HG03432 (cell line): ENCODE data around the gene BICRAL.
"Not testable (repeated sequence)": the region's sequence is repeated elsewhere in the genome, so short reads cannot be mapped to it uniquely, and the experiment has no call there.

Source experiments
- ATAC-seq: cut with Tn5 transposase; IDR thresholded peaks from one replicate; pipeline ENCODE4 v1.9.1; 2021; ENCODE audit warnings: mild to moderate bottlenecking, moderate library complexity; ENCODE audit not compliant: unreplicated experiment

BICRAL gene

DNA sequence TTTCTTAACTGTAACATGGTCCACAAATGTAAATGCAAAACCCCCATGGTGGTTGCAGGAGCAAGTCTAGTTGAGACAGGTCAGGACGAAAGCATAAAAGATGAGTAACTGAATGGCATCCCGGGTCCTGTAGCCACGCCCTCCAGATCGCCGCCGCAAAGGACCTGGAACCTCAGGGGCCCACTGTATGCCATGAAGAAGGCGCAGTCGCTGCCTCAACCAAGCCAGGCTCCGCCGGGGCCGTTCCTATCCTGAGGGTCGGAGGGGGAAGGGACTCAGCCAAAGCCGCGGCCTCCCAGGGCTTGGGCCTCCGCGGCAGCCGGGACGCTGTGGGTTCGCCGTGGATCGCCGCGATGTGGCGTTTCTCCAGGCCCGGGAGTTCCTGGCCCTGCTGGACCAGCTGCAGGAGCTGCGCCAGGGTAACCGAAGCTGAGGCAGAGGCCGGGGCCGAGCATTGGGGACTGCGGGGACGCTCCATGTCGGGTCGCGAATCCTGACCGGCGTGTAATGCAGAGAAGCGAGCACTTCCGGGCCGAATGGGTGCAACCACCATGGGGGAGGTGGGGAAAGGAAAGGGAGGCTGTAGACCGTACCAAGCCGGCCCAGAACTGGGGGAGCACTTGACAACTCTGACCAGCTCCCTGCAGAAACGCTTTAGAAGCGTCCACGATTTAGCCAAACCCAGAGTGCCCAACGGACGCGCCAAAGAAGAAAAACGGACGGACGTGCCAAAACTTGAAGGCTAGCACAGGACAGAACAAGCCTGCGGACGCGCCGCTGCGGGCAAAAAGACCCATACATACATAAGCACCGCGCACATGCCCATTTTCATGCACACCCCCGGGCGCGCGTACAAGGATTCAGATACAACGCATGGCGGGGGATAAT lies 108.7 kb downstream of the BICRAL start:
- peak; percentile 87 for ATAC-seq

DNA sequence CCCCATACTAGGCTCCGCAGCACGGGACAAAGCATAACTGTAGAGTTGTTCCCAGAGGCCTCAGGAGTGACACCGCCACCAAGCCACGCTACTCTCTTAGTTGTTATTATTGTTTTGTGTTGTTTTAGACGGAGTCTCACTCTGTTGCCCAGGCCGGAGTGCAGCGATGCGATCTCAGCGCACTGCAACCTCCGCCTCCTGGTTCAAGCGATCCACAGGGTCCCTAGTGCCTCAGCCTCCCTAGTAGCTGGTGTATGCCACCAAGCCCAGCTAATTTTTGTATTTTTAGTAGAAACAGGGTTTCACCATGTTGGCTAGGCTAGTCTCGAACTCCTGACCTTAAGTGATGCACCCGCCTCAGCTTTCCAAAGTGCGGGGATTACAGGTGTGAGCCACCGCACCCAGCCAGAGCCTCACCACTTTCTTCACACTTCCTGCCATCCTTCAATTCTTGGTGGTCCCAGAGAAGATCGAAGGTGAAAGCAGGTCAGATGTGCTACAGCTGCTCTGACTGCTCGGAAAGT lies 109.4 kb downstream of the BICRAL start:
- ATAC-seq: no peak

DNA sequence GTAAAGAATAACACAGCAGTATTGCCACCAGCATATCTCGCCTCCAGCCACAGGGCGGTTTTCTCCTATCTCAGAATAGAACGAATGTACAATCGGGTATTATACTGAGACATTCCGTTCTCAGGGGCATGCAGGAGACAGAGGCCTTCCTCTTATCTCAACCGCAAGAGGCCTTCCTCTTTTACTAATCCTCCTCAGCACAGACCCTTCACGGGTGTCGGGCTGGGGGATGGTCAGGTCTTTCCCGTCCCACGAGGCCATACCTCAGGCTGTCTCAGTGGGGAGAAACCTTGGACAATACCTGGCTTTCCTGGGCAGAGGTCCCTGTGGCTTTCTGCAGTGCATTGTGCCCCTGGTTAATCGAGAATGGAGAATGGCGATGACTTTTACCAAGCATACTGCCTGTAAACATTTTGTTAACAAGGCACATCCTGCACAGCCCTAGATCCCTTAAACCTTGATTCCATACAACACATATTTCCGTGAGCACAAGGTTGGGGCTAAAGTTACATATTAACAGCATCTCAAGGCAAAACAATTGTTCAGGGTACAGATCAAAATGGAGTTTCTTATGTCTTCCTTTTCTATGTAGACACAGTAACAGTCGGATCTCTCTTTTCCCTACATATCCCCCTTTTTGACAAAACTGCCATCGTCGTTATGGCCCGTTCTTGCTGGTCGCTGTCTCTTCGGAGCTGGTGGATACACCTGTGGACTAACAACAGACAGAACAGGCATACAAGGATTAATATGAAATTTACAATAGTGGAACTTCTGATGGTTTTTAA lies 112.4 kb downstream of the BICRAL start:
- not testable (repeated sequence) for ATAC-seq

DNA sequence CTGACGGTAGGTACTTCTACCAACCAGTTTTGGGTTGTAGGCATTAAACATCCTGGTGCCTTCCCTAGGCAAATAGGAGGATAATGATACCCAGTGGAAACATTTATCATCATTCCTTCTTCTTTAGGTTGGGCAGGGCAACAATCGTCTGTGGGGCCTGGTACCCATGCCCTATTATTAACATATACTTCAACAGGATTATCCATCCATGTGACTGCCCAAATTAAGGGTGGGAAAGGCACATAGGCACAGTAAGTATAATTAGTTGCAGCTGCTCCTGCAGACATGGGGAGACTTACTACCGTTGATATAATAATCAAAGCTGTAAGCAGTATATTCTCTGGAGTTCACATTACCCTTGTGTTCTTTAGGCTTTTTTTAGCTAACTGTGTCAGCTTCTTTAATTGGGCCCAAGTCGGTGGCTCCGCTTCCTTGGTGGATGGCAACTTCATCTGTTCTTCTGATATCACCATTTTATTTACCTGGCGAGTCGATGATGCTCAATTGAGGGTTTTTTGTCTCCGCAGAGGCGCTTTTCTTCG lies 114.4 kb downstream of the BICRAL start:
- ATAC-seq: no peak

DNA sequence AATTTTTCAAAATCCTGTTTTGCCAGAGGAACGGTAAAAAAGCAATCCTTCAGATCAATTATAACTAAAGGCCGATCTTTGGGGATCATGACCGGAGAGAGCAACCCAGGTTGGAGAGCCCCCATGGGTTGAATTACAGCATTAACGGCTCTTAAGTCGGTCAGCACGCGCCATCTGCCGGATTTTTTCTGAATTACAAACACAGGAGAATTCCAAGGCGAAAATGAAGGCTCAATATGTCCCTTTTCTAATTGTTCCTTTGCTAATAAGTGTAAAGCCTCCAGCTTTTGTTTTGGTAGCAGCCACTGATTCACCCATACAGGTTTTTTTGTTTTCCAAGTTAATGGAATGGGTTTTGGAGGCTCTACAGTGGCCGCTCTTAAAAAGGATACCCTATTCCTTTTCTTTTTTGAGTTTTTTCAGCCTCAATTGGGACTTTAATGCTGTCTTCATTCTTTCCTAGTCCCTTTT lies 117.1 kb downstream of the BICRAL start:
- no peak for ATAC-seq

DNA sequence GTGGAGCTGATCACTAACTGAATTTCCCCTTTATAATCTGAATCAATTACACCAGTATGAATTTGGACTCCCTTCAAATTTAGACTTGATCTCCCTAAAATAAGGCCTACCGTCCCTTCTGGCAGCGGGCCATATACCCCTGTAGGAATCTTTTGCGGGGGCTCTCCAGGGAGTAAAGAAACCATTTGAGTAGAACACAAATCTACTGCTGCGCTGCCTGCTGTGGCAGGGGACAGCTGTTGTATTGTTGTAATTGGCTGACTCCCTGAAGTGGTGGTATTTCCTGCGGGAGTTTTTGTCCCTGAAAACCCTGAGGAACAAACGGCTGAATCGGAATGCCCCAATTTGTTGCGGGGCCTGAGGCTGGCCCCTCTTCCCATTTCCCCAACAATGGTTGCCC lies 118.0 kb downstream of the BICRAL start:
- ATAC-seq: no peak

DNA sequence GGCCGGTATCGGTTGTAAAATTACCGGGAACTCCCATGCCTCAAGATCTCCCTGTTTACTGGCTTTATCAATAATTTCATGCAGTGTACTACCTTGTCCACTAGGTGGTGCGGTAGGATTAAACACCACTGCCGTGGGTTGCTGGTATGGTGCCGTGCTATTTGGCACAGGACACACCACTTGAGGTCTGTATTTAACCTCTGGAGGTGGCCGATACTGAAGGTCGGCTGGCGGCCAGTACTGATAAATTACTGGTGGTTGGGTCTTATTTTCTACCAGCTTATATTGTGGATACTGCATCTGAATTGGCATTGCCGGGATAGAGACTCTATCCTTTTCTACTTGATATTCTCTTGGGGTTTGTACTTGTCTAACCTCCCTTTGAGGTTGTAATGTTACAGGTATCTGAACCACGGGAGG lies 119.7 kb downstream of the BICRAL start:
- peak; percentile 63 for ATAC-seq

DNA sequence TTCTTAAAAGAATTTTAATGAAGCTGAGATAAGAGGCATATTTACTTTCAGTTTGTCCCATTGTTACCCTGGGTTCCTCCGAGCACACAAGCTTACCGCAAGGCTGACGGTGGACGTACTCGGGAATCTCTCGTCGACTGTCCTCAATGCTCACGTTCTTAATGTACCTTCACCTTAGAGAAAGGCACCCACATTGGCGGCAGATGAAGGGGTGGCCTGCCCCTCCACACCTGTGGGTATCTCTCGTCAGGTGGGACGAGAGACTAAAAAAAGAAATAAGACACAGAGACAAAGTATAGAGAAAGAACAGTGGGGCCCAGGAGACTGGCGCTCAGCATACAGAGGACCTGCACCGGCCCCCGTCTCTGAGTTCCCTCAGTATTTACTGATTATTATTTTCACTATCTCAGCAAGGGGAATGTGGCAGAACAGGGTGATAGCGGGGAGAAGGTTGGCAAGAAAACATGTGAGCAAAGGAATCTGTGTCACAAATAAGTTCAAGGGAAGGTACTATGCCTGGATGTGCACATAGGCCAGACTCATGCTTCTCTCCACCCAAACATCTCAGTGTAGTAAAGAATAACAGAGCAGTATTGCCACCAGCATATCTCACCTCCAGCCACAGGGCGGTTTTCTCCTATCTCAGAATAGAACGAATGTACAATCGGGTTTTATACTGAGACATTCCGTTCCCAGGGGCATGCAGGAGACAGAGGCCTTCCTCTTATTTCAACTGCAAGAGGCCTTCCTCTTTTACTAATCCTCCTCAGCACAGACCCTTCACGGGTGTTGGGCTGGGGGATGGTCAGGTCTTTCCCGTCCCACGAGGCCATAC lies 120.8 kb downstream of the BICRAL start:
- not testable (repeated sequence) for ATAC-seq

DNA sequence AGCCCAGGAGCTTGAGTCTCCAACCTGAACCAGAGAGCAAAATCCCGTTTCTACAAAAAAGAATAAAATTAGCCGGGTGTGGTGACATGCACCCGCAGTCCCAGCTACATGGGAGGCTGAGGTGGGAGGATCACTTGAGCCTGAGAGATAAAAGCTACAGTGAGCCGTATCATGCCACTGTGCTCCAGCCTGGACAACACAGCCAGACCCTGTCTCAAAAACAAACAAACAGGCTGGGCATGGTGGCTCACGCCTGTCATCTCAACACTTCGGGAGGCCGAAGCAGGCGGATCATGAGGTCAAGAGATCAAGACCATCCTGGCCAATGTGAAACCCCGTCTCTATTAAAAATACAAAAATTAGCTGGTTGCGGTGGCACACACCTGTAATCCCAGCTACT lies 122.6 kb downstream of the BICRAL start:
- no peak for ATAC-seq

DNA sequence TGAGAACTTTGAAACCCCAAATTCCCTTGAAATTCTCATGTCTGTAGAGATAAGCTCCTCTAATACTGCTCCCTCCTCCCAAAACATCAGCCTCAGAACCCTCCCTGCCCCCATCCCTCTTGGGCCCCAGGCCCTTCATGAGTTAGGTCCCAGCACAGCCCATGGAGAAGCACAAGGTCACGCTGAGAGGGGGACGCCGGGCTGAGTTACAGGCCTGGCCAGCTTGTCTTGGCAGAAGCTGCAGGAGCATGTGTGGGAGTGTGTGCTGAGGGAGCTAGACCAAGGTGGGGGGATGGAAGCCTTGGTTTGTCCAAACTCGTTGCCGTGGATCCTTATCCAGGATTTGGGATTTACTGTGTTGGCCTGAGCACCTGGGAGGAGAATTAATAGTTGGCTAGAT lies 125.5 kb downstream of the BICRAL start:
- ATAC-seq: no peak

DNA sequence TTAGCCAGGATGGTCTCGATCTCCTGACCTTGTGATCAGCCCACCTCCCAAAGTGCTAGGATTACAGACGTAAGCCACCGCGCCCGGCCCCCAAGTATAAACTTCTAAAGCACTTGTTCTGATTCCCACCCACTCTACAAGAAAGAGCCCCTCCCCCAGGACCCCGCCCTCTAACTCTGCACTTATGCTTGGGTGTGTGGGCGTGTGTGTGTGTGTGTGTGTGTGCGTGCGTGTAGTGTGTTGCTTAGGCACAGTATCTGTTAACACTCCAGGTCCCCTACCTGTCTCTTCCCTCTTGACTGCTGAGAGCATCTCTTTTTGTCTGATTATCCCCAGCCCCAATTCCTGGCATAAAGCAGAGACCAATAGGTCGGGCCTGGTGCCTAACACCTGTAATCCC lies 128.0 kb downstream of the BICRAL start:
- ATAC-seq: no peak

DNA sequence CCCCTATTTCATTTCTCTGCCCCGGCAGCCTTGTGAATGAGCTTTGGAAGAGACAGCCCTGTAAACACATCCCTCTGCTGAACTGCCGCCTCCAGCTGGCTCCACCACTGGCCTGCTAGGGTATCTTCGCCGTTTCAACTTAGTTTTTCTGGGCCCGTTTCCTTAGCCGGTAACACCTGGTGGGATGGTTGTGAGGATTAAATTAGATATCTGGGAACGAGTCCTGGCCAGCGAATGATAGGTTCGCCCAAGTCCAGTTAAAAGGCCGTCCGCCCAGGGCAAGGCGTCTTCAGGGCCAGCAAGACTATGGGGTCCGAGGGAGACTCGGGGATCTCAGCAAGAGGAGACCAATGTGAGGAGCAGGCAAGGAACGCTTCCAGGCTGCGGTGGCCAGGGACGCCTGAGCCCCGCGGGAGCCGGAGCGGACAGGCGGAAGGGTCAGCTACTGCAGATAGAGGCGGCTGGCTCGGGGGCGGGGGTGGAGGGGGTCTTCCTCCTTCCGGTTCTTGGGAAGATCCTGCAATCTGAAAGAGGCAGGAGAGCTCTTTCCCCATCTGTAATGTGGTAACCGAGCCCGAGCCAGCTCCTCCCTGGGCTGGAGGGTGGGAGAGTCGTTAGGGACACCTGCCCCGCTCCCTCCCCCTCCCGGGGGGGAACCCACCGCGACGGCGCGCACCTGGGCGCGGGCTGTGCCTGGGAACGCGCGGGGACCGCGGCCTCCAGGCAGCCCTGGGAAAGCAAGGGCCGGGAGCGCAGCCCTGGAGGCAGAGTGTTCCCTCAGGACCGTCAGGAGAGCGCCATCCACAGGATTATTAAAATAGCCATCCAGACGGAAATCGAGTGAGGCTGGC lies 129.5 kb downstream of the BICRAL start:
- no peak for ATAC-seq

DNA sequence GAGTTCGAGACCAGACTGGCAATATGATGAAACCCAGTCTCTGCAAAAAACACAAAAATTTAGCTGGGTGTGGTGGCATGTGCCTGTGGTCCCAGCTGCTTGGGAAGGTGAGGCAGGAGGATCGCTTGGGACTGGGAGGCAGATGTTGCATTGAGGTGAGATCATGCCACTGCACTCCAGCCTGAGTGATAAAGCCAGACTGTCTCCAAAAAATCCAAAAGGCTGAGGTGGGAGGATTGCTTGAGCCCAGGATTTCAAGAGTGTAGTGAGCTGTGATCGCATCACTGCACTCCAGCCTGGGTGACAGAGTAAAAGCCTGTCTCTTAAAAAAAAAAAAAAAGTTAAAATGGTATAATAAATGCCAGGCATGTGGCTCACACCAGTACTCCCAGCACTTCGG lies 132.7 kb downstream of the BICRAL start:
- ATAC-seq: no peak

DNA sequence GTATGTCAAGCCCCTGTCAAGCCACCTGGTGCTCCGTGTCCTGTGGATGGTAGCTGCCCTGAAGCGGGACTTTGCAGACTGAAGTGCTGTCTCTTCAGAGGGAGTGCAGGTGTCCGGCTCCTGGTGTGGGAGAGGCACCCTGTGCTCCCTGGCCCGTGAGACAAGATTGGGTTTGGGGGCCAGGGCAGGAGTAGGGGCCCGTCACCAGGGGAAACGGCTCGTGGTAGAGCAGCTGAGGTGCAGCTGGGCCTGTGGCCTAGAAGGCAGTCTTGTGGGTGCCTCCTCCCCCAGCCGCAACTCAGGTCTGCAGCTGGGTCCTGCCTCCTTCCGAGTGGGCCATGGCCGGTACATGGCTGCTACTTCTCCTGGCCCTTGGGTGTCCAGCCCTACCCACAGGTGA lies 133.9 kb downstream of the BICRAL start, which contains the start of gene PTCRA:
Gene PTCRA (plus strand): TSS at position 322 of the 400 bp plus-strand sequence. CDS start 17 bp downstream, at position 339.
- ATAC-seq: no peak

DNA sequence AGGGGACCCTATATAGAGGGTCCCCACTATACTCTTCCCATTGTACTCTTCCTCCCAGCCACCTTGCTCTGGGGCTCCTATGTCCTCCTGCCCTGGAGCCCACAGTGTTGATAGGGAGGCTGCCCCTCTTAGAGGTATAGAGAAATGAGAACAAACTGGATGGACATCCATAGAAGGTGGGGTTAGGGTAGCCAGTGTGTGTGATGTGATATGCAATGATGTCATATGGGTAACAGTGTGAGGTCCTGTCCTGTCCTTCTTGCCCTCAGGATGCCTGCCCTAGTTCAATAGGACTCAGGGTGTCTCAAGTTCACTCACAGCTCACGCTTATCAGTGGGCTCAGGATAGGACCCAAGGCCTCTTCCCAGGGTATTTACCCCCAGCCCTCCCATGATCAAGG lies 134.4 kb downstream of the BICRAL start:
- ATAC-seq: no peak
